Loucy (cell line): ENCODE measurements around the gene B3GNT4.

ENCODE experiments used
- EZH2phosphoT487 ChIP-seq: fragments of 200-600 bp; IDR thresholded peaks from 2 replicates; pipeline ENCODE4 v1.6.1; 2018; ENCODE audit warnings: antibody characterized with exemption, mild to moderate bottlenecking, moderate library complexity, borderline replicate concordance
- TF ChIP-seq, protein P1 (sequence below): fragments of 200-600 bp; sonication (generic); conservative IDR thresholded peaks from 2 replicates; pipeline ENCODE4 v1.5.1; 2014; ENCODE audit warnings: mild to moderate bottlenecking, antibody characterized with exemption, low read length

DNA sequence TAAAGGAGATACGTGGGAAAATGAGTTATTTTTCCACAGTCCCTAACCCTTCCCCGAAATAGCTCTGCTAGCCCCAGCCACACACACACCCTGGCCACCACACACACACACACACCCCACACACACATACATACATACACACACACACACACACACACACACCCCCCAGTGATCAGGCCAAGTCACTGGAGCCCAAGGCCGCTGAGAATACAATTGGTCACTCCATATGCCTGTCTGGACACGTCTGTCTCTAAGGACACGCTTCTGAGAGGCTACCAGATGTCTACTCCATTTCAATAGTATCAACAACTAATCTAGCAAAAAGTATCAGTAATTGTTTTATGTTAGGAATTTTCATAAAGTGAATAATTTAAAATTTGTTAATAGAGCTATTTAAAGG is 35.4 kb downstream of the B3GNT4 start:
- TF ChIP-seq, protein P1, sequence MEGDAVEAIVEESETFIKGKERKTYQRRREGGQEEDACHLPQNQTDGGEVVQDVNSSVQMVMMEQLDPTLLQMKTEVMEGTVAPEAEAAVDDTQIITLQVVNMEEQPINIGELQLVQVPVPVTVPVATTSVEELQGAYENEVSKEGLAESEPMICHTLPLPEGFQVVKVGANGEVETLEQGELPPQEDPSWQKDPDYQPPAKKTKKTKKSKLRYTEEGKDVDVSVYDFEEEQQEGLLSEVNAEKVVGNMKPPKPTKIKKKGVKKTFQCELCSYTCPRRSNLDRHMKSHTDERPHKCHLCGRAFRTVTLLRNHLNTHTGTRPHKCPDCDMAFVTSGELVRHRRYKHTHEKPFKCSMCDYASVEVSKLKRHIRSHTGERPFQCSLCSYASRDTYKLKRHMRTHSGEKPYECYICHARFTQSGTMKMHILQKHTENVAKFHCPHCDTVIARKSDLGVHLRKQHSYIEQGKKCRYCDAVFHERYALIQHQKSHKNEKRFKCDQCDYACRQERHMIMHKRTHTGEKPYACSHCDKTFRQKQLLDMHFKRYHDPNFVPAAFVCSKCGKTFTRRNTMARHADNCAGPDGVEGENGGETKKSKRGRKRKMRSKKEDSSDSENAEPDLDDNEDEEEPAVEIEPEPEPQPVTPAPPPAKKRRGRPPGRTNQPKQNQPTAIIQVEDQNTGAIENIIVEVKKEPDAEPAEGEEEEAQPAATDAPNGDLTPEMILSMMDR, result no peak
- no peak for TF ChIP-seq EZH2phosphoT487
